WI38 (cell line): ENCODE data around the gene PTPRG.

Source experiments
- H3K4me3 ChIP-seq: 2 replicates; pipeline ENCODE4 v1.5.1; 2011; ENCODE audit warnings: low read depth, mild to moderate bottlenecking, control low read depth, low read length
- CTCF ChIP-seq: IDR thresholded peaks from 2 replicates; pipeline ENCODE4 v1.5.1; 2012; ENCODE audit warnings: low read depth, mild to moderate bottlenecking, control low read depth, low read length

The PTPRG gene

GRCh38 chr3:62284442-62284841, 723.1 kb downstream of the PTPRG start:
- TF ChIP-seq CTCF = no peak
- no peak overlapping the region for H3K4me3 ChIP-seq

GRCh38 chr3:62287392-62287927, 726.1 kb downstream of the PTPRG start:
- H3K4me3 ChIP-seq = no peak overlapping the region
- no peak for TF ChIP-seq CTCF

GRCh38 chr3:62289922-62290321, 728.6 kb downstream of the PTPRG start:
- no peak for TF ChIP-seq CTCF
- H3K4me3 ChIP-seq = no peak overlapping the region

GRCh38 chr3:62293051-62293780, 731.8 kb downstream of the PTPRG start:
- no peak overlapping the region for H3K4me3 ChIP-seq
- no peak for TF ChIP-seq CTCF

GRCh38 chr3:62295571-62295970, 734.2 kb downstream of the PTPRG start:
- no peak for TF ChIP-seq CTCF
- H3K4me3 ChIP-seq = no peak overlapping the region

GRCh38 chr3:62300617-62301016, 739.2 kb downstream of the PTPRG start:
- no peak overlapping the region for H3K4me3 ChIP-seq
- no peak for TF ChIP-seq CTCF

GRCh38 chr3:62312201-62312600, 750.8 kb downstream of the PTPRG start:
- no peak for TF ChIP-seq CTCF
- H3K4me3 ChIP-seq = no peak overlapping the region
